Hepatocyte (in vitro differentiated cells): ENCODE results near the gene MANF. TPM values are rescaled to one million over a fixed set of nuclear protein-coding genes. Genes with fewer than 3 reads are reported as not detected.

Experiments
- DNase-seq: peaks from one replicate; pipeline ENCODE4 v3.0.0-alpha.2; 2016; ENCODE audit warnings: low spot score
- H2AFZ ChIP-seq: fragments of 200-600 bp; sonication (generic); 2 replicates; pipeline ENCODE4 v1.6.0; 2016; ENCODE audit warnings: antibody characterized with exemption, mild to moderate bottlenecking
- H3K27ac ChIP-seq: fragments of 200-600 bp; sonication (generic); 2 replicates; pipeline ENCODE4 v1.5.1; 2016; ENCODE audit warnings: mild to moderate bottlenecking
- H3K27me3 ChIP-seq: fragments of 200-600 bp; sonication (generic); 2 replicates; pipeline ENCODE4 v1.6.1; 2016
- H3K36me3 ChIP-seq: fragments of 200-600 bp; sonication (generic); replicated peaks from 2 replicates; pipeline ENCODE4 v1.5.1; 2016; ENCODE audit warnings: low read depth; ENCODE audit not compliant: insufficient read depth
- H3K4me1 ChIP-seq: fragments of 200-600 bp; sonication (generic); 2 replicates; pipeline ENCODE4 v1.5.1; 2016; ENCODE audit warnings: mild to moderate bottlenecking, moderate library complexity; ENCODE audit not compliant: insufficient read depth
- H3K4me2 ChIP-seq: fragments of 200-600 bp; sonication (generic); 2 replicates; pipeline ENCODE4 v1.6.0; 2016
- H3K4me3 ChIP-seq: fragments of 200-600 bp; sonication (generic); 2 replicates; pipeline ENCODE4 v1.5.1; 2016; ENCODE audit warnings: mild to moderate bottlenecking
- H3K79me2 ChIP-seq: fragments of 200-600 bp; sonication (generic); 2 replicates; pipeline ENCODE4 v1.6.0; 2017; ENCODE audit warnings: mild to moderate bottlenecking
- H3K9me2 ChIP-seq: fragments of 200-600 bp; sonication (generic); replicated peaks from 2 replicates; pipeline ENCODE4 v1.6.0; 2017; ENCODE audit warnings: mild to moderate bottlenecking; ENCODE audit not compliant: insufficient read depth
- H3K9me3 ChIP-seq: fragments of 200-600 bp; sonication (generic); 2 replicates; pipeline ENCODE4 v1.5.1; 2016; ENCODE audit warnings: low read depth, mild to moderate bottlenecking
- H4K20me1 ChIP-seq: fragments of 200-600 bp; sonication (generic); 2 replicates; pipeline ENCODE4 v1.6.0; 2016; ENCODE audit warnings: mild to moderate bottlenecking; ENCODE audit not compliant: insufficient read depth, poor library complexity, severe bottlenecking
- EZH2 ChIP-seq: fragments of 200-600 bp; sonication (generic); IDR thresholded peaks from 2 replicates; pipeline ENCODE4 v1.6.1; 2016; ENCODE audit warnings: antibody characterized with exemption, mild to moderate bottlenecking, borderline replicate concordance
- EZH2phosphoT487 ChIP-seq: fragments of 200-600 bp; sonication (generic); IDR thresholded peaks from one replicate; pipeline ENCODE4 v1.6.1; 2018; ENCODE audit warnings: antibody characterized with exemption, mild to moderate bottlenecking, low read depth, moderate library complexity; ENCODE audit not compliant: unreplicated experiment, severe bottlenecking
- WGBS: methylation state at CpG from one replicate; pipeline ENCODE4 v1.1.6; 2016; ENCODE audit warnings: low lambda C conversion rate; ENCODE audit errors: missing lambda C conversion rate; 5-methylcytosine and 5-hydroxymethylcytosine counted together
- polyA plus RNA-seq: library from polyadenylated mRNA; unstranded; fragments of >200 nt; fragmentation: Nextera tagmentation; extraction: Ambion mirVana; gene quantifications from 2 replicates; pipeline ENCODE4 v1.2.1, GENCODE V29; 2016
- total RNA-seq: library from RNA; depleted of rRNA; stranded (reverse); fragments of >200 nt; gene quantifications from 2 replicates; pipeline ENCODE4 v1.2.3, GENCODE V29; 2014
- TF ChIP-seq, protein P1 (sequence below): fragments of 200-600 bp; sonication (generic); IDR thresholded peaks from 2 replicates; pipeline ENCODE4 v1.5.1; 2016; ENCODE audit warnings: antibody characterized with exemption, mild to moderate bottlenecking; ENCODE audit not compliant: poor library complexity

Gene MANF
- total and polyA plus RNA-seq, 2 experiments from 2014 or later: 178 to 225 TPM

DNA sequence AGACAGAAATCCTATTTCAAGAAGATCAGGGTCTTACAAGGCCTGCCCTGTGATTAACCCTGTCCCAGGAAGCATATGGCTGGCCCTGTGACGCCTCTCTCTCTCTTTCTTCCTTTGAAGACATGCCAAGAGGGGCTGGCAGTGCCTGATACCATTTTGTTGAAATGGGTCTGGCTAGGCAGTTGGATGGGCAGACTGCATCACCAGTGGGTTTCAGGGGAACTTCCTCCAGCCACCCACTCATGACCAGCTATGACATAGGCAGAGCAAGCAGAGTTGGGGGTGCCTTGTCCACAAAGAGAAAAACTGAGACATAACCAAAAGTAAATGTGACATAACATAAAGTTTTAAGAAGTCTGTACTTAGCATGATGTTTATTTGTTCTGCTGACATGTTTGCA lies 31.4 kb upstream of the MANF start:
- H3K27ac ChIP-seq: no peak overlapping the region
- no peaks in the 10 kb centered on the region for H3K79me2 ChIP-seq
- no peak overlapping the region for H3K4me2 ChIP-seq
- DNase-seq: no peak
- no peaks in the 10 kb centered on the region for H3K9me2 ChIP-seq
- no peaks in the 10 kb centered on the region for H3K27me3 ChIP-seq
- no peak overlapping the region for H2AFZ ChIP-seq
- no peaks in the 10 kb centered on the region for H4K20me1 ChIP-seq
- no peaks in the 10 kb centered on the region for H3K36me3 ChIP-seq
- H3K4me1 ChIP-seq: no peaks in the 10 kb centered on the region
- no peak for TF ChIP-seq EZH2phosphoT487
- TF ChIP-seq EZH2: no peak
- TF ChIP-seq, protein P1, sequence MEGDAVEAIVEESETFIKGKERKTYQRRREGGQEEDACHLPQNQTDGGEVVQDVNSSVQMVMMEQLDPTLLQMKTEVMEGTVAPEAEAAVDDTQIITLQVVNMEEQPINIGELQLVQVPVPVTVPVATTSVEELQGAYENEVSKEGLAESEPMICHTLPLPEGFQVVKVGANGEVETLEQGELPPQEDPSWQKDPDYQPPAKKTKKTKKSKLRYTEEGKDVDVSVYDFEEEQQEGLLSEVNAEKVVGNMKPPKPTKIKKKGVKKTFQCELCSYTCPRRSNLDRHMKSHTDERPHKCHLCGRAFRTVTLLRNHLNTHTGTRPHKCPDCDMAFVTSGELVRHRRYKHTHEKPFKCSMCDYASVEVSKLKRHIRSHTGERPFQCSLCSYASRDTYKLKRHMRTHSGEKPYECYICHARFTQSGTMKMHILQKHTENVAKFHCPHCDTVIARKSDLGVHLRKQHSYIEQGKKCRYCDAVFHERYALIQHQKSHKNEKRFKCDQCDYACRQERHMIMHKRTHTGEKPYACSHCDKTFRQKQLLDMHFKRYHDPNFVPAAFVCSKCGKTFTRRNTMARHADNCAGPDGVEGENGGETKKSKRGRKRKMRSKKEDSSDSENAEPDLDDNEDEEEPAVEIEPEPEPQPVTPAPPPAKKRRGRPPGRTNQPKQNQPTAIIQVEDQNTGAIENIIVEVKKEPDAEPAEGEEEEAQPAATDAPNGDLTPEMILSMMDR: no peak
- H3K4me3 ChIP-seq: no peak overlapping the region
- no peaks in the 10 kb centered on the region for H3K9me3 ChIP-seq
- WGBS: 74% methylated on average over 1 of the region's 1 CpG

DNA sequence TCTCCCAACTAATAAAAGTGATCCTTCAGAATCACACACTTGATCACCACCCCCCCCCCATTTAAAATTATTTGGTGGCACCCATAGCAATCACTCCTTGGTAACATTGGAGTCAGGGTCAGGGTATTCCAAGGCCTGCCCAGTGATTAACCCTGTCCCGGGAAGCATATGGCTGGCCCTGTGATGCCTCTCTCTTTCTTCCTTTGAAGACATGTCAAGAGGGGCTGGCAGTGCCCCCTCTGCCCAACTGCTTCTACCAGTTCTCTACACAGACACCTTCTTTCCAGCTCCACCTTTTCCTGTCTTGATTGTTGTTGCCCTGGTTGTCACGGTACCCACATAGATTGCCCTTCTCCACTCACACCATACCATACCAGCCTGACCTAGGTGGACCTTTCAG lies 30.9 kb upstream of the MANF start:
- H3K4me2 ChIP-seq: no peak overlapping the region
- H4K20me1 ChIP-seq: no peaks in the 10 kb centered on the region
- H3K79me2 ChIP-seq: no peaks in the 10 kb centered on the region
- no peaks in the 10 kb centered on the region for H3K27me3 ChIP-seq
- H3K36me3 ChIP-seq: no peaks in the 10 kb centered on the region
- H3K9me3 ChIP-seq: no peaks in the 10 kb centered on the region
- H3K4me3 ChIP-seq: no peak overlapping the region
- no peak for DNase-seq
- H3K9me2 ChIP-seq: no peaks in the 10 kb centered on the region
- no peak overlapping the region for H2AFZ ChIP-seq
- no peak overlapping the region for H3K27ac ChIP-seq
- H3K4me1 ChIP-seq: no peaks in the 10 kb centered on the region
- 95% methylated on average over 2 of the region's 2 CpGs for WGBS
- TF ChIP-seq EZH2: no peak

- H3K27me3 ChIP-seq: no peaks in the 10 kb centered on the region
- TF ChIP-seq EZH2phosphoT487 (no peak), EZH2 (no peak)
- TF ChIP-seq, protein P1: no peak
- no peaks in the 10 kb centered on the region for H3K9me2 ChIP-seq
- no peak overlapping the region for H2AFZ ChIP-seq
- no peak overlapping the region for H3K4me3 ChIP-seq
- no peaks in the 10 kb centered on the region for H3K9me3 ChIP-seq
- no peak overlapping the region for H3K27ac ChIP-seq
- H3K36me3 ChIP-seq: no peaks in the 10 kb centered on the region
- H3K4me2 ChIP-seq: no peak overlapping the region
- H3K4me1 ChIP-seq: no peaks in the 10 kb centered on the region
- 89% methylated on average over 9 of the region's 9 CpGs for WGBS
- DNase-seq: no peak
- no peaks in the 10 kb centered on the region for H4K20me1 ChIP-seq
- H3K79me2 ChIP-seq: no peaks in the 10 kb centered on the region
Observed at GRCh38 chr3:51354731-51355615, 30.1 kb upstream of the MANF start.

- Histone ChIP-seq H3K79me2 (no peaks in the 10 kb centered on the region), H4K20me1 (no peaks in the 10 kb centered on the region), H3K27me3 (no peaks in the 10 kb centered on the region), H3K36me3 (no peaks in the 10 kb centered on the region), H3K9me3 (no peaks in the 10 kb centered on the region), H2AFZ (no peak overlapping the region), H3K9me2 (no peaks in the 10 kb centered on the region), H3K4me3 (no peak overlapping the region), H3K27ac (no peak overlapping the region), H3K4me2 (no peak overlapping the region), H3K4me1 (no peaks in the 10 kb centered on the region)
- DNase-seq: no peak
- no peak for TF ChIP-seq EZH2
- no peak for TF ChIP-seq EZH2phosphoT487
- TF ChIP-seq, protein P1: no peak
- 78% methylated on average over 8 of the region's 8 CpGs for whole genome bisulfite sequencing
Observed at GRCh38 chr3:51355891-51356578, 29.1 kb upstream of the MANF start.
